NCI-H2196 (cell line): ENCODE data around the gene VPS37D.
A peak's percentile ranks its signal among the peaks of the same experiment; 100 is the strongest.
"Not testable (repeated sequence)": the region's sequence is repeated elsewhere in the genome, so short reads cannot be mapped to it uniquely, and the experiment has no call there.

Source experiments
- DNase-seq: peaks from one replicate; lab custom pipeline; 2025; ENCODE audit not compliant: unreplicated experiment; lab: John Stamatoyannopoulos, UW

VPS37D gene

GRCh38 chr7:73704640-73705550 lies 37.3 kb downstream of the VPS37D start:
- DNase-seq = no peak

GRCh38 chr7:73705551-73705920 lies 37.9 kb downstream of the VPS37D start:
- DNase-seq = no peak

GRCh38 chr7:73706126-73707044 lies 38.8 kb downstream of the VPS37D start:
- DNase-seq = no peak

GRCh38 chr7:73707045-73707631 lies 39.5 kb downstream of the VPS37D start:
- peak; percentile 93 for DNase-seq

- no peak for DNase-seq
These were observed 41.4 kb downstream of the VPS37D start for GRCh38 chr7:73708961-73709549.

- no peak for DNase-seq
These were observed 45.1 kb downstream of the VPS37D start for GRCh38 chr7:73712773-73713172.

GRCh38 chr7:73713319-73713718 lies 45.7 kb downstream of the VPS37D start:
- DNase-seq = not testable (repeated sequence)

- DNase-seq = peak; percentile 87
These were observed 48.2 kb downstream of the VPS37D start for GRCh38 chr7:73715648-73716317.

GRCh38 chr7:73716318-73716890 lies 48.8 kb downstream of the VPS37D start:
- no peak for DNase-seq

- DNase-seq = no peak
These were observed 49.6 kb downstream of the VPS37D start for GRCh38 chr7:73717025-73717807.

- DNase-seq = no peak
These were observed 50.4 kb downstream of the VPS37D start for GRCh38 chr7:73717991-73718405.

- DNase-seq = no peak
These were observed 50.8 kb downstream of the VPS37D start for GRCh38 chr7:73718438-73718881.

- peak; percentile 72 for DNase-seq
These were observed 51.5 kb downstream of the VPS37D start, which contains the start of gene STX1A for GRCh38 chr7:73718905-73719805. Gene STX1A, minus strand, starts transcription at chr7:73719669. Its CDS starts 38 bp downstream, at chr7:73719631.

GRCh38 chr7:73719806-73720169 lies 52.2 kb downstream of the VPS37D start:
- no peak for DNase-seq

GRCh38 chr7:73720443-73720842 lies 52.8 kb downstream of the VPS37D start:
- DNase-seq = not testable (repeated sequence)

- DNase-seq = peak; percentile 86
These were observed 53.8 kb downstream of the VPS37D start for GRCh38 chr7:73721377-73721817.
